ENCODE data around the gene MOCS3. TPM values are rescaled to one million over a fixed set of nuclear protein-coding genes. Genes with fewer than 3 reads are reported as not detected.

The MOCS3 gene
- polyA plus RNA-seq, 6 donors from 2014 or later = 3.8 to 5.0 (median 4.1) TPM

DNA sequence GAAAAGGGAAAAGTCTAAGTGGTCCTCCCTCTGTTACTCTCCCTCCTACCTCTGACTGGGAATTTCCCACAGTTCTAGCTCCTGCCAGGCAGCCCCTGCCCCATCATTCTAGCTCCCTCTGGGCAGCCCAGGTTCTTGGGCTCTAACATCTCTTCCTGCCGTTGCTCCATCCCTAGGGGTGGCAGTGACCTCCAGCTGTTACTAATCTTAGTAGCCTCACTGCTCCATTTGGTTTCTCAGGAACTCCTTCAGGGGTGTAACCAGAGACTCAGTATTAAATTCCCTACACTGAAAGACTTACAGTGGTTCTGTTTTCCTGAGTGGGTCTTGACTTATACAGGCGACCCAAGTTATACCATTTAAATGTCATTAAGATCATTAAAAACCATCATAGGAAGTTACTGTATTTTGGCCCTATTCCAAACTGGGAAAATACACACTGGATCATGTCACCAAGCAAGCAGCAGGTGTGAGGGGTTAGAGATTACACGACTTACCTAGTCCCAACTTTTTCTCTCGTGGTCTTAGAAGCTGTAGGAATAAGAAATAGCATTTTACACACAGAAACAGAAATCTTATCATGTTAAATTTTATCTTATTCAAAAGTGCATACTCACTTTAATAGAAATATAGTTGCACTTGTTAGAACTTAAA lies 10.4 kb upstream of the MOCS3 start:
- H3K4me1 Mint-ChIP-seq = peaks cover 0 to 9% (median 2%) of the 10 kb centered on the region in 3 donors
- no peaks in the 10 kb centered on the region for H3K9me3 Mint-ChIP-seq
- no peak overlapping the region for H3K4me3 Mint-ChIP-seq
- H3K27ac Mint-ChIP-seq = peak overlapping the region in 1 of 6 donors; percentile 76
- H3K27me3 Mint-ChIP-seq = no peaks in the 10 kb centered on the region
- no peak for DNase-seq
- no peak for ATAC-seq (ENCODE audit: low read depth in 2 of 2)
- peaks cover 10 to 28% of the 10 kb centered on the region in 2 donors for H3K36me3 Mint-ChIP-seq

DNA sequence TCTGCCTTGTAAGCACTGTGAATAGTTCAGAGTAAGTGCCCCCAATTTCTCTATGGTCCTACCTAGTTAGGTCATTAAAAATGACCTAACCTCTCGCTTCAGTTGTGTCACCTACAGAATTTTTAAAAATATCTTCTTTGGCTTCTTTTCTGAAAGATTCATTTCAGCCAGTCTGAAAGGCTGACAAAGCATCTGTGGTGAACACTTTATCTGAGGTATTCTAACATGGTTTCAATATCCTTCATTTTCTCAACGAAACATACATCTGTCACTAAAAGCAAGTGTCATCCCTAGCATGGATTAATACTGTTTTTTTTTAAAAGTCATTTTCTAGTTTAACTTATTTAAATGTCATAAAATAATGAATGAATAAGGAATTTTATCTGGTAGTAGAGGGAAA lies 5.4 kb upstream of the MOCS3 start:
- no peak overlapping the region for H3K27ac Mint-ChIP-seq
- peaks cover 18 to 24% (median 18%) of the 10 kb centered on the region in 3 donors for H3K4me1 Mint-ChIP-seq
- no peak for DNase-seq
- no peaks in the 10 kb centered on the region for H3K9me3 Mint-ChIP-seq
- no peak overlapping the region for H3K4me3 Mint-ChIP-seq
- H3K27me3 Mint-ChIP-seq = no peaks in the 10 kb centered on the region
- no peak for ATAC-seq (ENCODE audit: low read depth in 2 of 2)
- peaks cover 7 to 13% of the 10 kb centered on the region in 2 donors for H3K36me3 Mint-ChIP-seq

DNA sequence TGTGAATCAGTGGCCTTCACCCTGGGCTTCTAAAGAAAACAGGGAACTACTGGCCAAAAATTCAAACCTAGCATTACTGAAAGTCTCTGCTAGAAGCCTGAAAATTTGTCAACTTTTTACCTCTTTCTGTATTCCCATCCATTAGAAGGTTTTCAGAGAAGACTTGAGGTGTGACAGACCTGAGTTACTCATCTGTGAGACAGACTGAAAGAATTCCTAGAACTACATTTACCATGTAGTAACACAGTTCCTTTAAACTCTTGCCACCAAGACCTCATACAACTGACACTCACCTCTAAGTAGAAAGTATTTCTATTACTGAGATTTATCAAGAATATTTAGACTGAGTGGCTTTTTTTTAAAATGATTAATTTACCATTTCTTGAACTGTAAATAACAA lies 4.8 kb upstream of the MOCS3 start:
- Mint-ChIP-seq H3K27ac (no peak overlapping the region), H3K27me3 (no peaks in the 10 kb centered on the region), H3K4me3 (peak overlapping the region in 1 of 8 donors; percentile 35), H3K9me3 (no peaks in the 10 kb centered on the region), H3K4me1 (peaks cover 18 to 30% (median 22%) of the 10 kb centered on the region in 3 donors), H3K36me3 (peaks cover 4 to 13% of the 10 kb centered on the region in 2 donors)
- DNase-seq = no peak
- no peak for ATAC-seq (ENCODE audit: low read depth in 2 of 2)

DNA sequence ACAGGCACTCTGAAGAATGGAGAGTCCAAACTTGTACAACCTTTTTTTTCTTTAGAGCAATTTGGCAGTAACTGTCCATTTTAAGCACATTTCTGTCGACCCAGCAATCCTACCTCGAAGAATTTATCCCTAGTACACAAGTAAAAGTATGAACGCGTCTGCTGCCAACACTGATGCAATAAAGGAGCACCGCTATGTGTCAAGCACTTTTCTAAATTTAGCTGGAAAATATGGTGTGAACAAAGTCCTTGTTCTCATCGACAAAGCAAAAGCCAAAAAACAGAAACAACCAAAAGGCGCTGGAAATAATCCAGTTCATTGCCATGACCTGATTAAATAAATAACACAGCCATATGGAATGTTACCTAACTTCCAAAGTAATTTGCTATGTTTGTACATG lies 1.3 kb upstream of the MOCS3 start:
- no peak for ATAC-seq (ENCODE audit: low read depth in 2 of 2)
- peaks cover 22 to 61% (median 39%) of the 10 kb centered on the region in 3 donors for H3K4me1 Mint-ChIP-seq
- H3K36me3 Mint-ChIP-seq = peaks cover 0 to 4% of the 10 kb centered on the region in 2 donors
- H3K9me3 Mint-ChIP-seq = no peaks in the 10 kb centered on the region
- no peak for DNase-seq
- H3K4me3 Mint-ChIP-seq = peak overlapping the region; percentile 95 to 99 (median 98)
- H3K27ac Mint-ChIP-seq = peak overlapping the region; percentile 99 to 100 (median 100)
- no peaks in the 10 kb centered on the region for H3K27me3 Mint-ChIP-seq

DNA sequence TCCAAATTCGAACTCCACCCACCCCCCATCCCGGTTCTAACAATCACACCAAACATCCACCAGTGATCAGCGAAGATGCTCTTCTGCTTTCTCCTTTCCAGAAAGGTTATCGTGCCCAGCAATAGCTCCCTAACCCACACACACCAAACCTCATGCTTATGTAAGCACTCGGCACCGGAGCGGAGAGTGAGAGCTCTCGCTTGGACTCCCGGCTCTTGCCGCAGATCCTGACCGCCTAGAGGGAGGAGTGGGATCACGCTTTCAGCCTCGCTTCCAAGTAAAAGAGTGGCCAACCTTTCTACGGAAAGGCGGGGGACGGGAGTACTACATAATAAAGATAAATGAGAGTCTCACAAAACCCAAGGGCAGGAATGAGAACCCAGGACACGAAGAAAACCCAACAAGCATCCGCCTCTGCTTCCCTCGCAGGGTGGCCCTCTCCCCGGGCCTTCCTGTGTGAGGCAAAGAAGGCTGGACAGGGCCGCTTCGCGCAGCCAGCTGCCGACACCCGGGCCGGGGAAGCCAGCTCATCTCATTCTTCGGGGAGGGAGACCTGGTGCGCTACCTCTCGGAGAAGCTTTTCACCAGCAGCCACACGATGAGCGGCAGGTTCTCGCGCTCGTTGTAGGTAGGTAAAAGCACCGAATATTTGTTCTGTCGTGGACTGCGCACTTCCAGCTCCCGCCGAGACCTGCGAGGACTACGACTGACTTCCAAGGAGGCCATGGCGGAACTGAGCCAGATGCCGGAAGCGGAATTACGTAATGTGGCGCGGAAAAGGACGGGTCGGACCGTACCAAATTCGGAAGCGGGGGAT lies 612 bp upstream of the MOCS3 start, which contains the start of gene DPM1:
TSS of gene DPM1 (minus strand) at position 735 of the 817 bp plus-strand sequence. CDS start at position 726, 9 bp downstream.
- Mint-ChIP-seq H3K36me3 (peaks cover 0 to 4% of the 10 kb centered on the region in 2 donors), H3K27me3 (no peaks in the 10 kb centered on the region), H3K9me3 (no peaks in the 10 kb centered on the region), H3K4me1 (peaks cover 22 to 65% (median 40%) of the 10 kb centered on the region in 3 donors), H3K27ac (peak within 1 kb of the TSS; percentile 99 to 100 (median 100)), H3K4me3 (peak within 1 kb of the TSS; percentile 95 to 99 (median 98))
- DNase-seq (no peak), ATAC-seq (ENCODE audit: low read depth in 2 of 2) (peak; percentile 80 to 81)

DNA sequence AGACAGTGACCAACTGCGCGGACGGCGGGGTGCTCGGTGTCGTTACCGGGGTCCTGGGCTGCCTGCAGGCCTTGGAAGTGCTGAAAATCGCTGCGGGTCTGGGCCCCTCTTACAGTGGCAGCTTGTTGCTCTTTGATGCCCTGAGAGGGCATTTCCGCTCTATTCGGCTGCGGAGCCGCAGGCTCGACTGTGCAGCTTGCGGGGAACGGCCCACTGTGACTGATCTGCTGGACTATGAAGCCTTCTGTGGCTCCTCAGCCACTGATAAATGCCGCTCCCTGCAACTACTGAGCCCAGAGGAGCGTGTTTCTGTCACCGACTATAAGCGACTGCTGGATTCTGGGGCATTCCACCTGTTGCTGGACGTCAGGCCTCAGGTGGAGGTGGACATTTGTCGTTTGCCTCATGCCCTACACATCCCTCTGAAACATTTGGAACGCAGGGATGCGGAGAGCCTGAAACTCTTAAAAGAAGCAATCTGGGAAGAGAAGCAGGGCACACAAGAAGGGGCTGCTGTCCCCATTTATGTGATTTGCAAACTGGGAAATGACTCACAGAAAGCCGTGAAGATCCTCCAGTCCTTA lies 1.0 kb downstream of the MOCS3 start:
- H3K4me1 Mint-ChIP-seq = peaks cover 22 to 65% (median 40%) of the 10 kb centered on the region in 3 donors
- peaks cover 0 to 4% of the 10 kb centered on the region in 2 donors for H3K36me3 Mint-ChIP-seq

DNA sequence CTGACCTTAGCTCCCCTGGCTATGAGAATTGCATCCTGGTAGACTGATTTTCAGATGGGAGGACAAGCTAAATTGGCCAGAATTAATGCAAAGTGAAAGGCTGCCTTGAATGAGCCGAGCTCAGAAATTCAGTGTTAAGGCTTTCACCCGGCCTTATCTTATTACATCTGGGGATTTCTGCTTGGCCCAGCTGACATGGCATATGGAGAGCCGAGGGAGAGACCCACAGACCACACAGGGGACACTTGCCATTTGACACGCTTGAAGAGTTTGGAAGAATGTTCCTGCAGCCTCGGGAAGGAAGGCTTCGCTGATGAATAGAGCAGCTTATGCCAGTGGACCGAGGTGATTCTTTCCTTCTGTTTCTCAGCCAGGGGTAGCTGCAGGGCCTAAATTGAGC lies 9.0 kb downstream of the MOCS3 start:
- Mint-ChIP-seq H3K4me1 (peaks cover 0 to 4% (median 0%) of the 10 kb centered on the region in 3 donors), H3K36me3 (no peaks in the 10 kb centered on the region), H3K27ac (no peak overlapping the region), H3K27me3 (peaks cover 4 to 23% (median 17%) of the 10 kb centered on the region in 3 donors), H3K9me3 (no peaks in the 10 kb centered on the region), H3K4me3 (no peak overlapping the region)
- DNase-seq = no peak
- ATAC-seq (ENCODE audit: low read depth in 2 of 2) = no peak

More for the DNA sequence above, 1.0 kb downstream of the MOCS3 start:
- DNase-seq = no peak
- Mint-ChIP-seq H3K27ac (peak overlapping the region in 4 of 6 donors; percentile 99 to 100 (median 100)), H3K9me3 (no peaks in the 10 kb centered on the region), H3K27me3 (no peaks in the 10 kb centered on the region), H3K4me3 (peak overlapping the region; percentile 95 to 99 (median 98))
- ATAC-seq (ENCODE audit: low read depth in 2 of 2) = no peak

DNA sequence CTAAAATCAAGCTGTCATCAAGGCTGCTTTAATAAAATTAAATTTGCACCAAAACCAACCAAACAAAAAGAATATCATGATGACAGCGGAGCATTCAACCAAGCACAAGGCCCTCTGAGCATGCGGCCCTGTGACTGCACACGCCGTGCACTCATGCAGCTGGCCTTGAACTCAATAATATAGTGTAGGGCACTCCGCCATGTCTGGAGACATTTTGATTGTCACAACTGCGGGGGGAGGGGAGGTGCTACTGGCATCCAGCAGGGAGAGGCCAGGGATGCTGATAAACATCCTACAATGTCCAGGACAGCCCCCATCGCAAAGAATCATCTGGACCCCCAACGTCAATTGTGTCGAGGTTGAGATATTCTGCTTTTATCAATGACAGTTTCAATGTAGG lies 9.7 kb downstream of the MOCS3 start:
- Mint-ChIP-seq H3K36me3 (no peaks in the 10 kb centered on the region), H3K27ac (no peak overlapping the region), H3K9me3 (no peaks in the 10 kb centered on the region), H3K4me1 (peaks cover 0 to 3% (median 0%) of the 10 kb centered on the region in 3 donors), H3K4me3 (no peak overlapping the region), H3K27me3 (peaks cover 9 to 26% (median 17%) of the 10 kb centered on the region in 3 donors)
- no peak for ATAC-seq (ENCODE audit: low read depth in 2 of 2)
- no peak for DNase-seq

DNA sequence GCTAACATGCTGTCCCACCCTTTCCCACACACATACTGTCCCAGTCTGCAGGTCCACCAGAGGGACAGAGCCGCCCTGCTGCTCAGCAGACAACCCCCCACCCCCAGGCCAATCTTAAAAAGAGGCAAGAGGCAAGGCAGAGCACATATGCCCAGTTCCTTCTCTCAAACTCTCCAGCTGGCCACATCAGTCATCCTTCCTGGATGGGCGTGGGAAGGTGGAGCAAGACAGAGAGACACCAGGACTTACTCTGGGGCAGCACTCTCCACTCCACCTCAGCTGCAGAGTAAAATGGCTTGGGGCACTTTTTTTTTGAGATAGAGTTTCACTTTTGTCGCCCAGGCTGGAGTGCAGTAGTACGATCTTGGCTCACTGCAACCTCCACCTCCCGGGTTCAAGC lies 10.8 kb downstream of the MOCS3 start:
- ATAC-seq (ENCODE audit: low read depth in 2 of 2) (no peak), DNase-seq (no peak)
- H3K4me1 Mint-ChIP-seq = peaks cover 0 to 3% (median 0%) of the 10 kb centered on the region in 3 donors
- no peak overlapping the region for H3K27ac Mint-ChIP-seq
- H3K4me3 Mint-ChIP-seq = peak overlapping the region in 1 of 8 donors; percentile 47
- H3K27me3 Mint-ChIP-seq = peaks cover 10 to 28% (median 17%) of the 10 kb centered on the region in 3 donors
- no peaks in the 10 kb centered on the region for H3K36me3 Mint-ChIP-seq
- H3K9me3 Mint-ChIP-seq = no peaks in the 10 kb centered on the region

DNA sequence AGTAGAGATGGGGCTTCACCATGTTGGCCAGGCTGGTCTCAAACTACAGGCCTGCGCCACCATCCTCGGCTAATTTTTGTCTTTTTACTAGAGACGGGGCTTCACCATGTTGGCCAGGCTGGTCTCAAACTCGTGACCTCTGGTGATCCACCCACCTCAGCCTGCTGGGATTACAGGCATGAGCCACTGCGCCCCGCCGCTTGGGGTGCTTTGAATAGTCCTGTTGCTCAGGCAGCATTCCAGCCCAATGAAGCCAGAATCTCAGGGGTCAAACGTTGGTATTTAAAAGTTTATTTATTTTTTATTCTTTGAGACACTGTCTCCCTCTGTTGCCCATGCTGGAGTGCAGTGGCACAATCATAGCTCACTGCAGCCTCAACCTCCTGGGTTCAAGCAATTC lies 11.3 kb downstream of the MOCS3 start:
- Mint-ChIP-seq H3K4me1 (peaks cover 0 to under 1% (median 0%) of the 10 kb centered on the region in 3 donors), H3K27me3 (peaks cover 14 to 28% (median 17%) of the 10 kb centered on the region in 3 donors), H3K4me3 (no peak overlapping the region), H3K36me3 (no peaks in the 10 kb centered on the region), H3K9me3 (no peaks in the 10 kb centered on the region), H3K27ac (no peak overlapping the region)
- no peak for ATAC-seq (ENCODE audit: low read depth in 2 of 2)
- DNase-seq = no peak

DNA sequence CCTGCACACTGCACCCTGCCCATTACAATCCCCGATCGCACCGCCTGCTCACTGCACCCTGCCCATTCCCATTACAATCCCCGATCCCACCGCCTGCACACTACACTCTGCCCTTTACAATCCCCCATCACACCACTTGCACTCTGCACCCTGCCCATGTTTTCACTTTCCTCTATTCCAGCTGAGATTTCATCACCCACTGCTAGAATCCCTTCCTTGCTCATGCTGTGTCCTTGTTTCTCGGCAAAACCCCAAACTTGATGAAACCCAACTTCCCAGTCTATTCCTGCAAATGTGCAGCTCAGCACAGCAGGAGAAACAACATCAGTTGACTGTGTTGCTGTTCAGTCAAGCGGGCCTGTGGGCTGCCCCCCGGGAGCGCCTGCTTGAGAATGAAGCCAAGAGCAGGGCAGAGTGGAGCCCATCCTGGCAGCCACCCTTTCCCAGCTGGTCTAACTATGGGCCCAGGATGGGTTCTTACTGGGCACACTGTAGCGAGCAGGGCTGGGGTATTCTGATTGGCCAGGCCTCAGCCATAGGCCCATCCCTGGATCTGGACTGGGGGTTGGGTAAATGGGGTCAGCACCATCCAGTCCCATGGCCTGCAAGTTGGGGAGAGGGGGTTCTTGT lies 17.2 kb downstream of the MOCS3 start:
- DNase-seq (no peak), ATAC-seq (ENCODE audit: low read depth in 2 of 2) (no peak)
- H3K9me3 Mint-ChIP-seq = no peaks in the 10 kb centered on the region
- H3K27ac Mint-ChIP-seq = peak overlapping the region in 1 of 6 donors; percentile 48
- H3K27me3 Mint-ChIP-seq = peaks cover 27 to 55% (median 33%) of the 10 kb centered on the region in 3 donors
- no peak overlapping the region for H3K4me3 Mint-ChIP-seq
- no peaks in the 10 kb centered on the region for H3K36me3 Mint-ChIP-seq
- H3K4me1 Mint-ChIP-seq = peaks cover 0 to 12% (median 2%) of the 10 kb centered on the region in 3 donors

DNA sequence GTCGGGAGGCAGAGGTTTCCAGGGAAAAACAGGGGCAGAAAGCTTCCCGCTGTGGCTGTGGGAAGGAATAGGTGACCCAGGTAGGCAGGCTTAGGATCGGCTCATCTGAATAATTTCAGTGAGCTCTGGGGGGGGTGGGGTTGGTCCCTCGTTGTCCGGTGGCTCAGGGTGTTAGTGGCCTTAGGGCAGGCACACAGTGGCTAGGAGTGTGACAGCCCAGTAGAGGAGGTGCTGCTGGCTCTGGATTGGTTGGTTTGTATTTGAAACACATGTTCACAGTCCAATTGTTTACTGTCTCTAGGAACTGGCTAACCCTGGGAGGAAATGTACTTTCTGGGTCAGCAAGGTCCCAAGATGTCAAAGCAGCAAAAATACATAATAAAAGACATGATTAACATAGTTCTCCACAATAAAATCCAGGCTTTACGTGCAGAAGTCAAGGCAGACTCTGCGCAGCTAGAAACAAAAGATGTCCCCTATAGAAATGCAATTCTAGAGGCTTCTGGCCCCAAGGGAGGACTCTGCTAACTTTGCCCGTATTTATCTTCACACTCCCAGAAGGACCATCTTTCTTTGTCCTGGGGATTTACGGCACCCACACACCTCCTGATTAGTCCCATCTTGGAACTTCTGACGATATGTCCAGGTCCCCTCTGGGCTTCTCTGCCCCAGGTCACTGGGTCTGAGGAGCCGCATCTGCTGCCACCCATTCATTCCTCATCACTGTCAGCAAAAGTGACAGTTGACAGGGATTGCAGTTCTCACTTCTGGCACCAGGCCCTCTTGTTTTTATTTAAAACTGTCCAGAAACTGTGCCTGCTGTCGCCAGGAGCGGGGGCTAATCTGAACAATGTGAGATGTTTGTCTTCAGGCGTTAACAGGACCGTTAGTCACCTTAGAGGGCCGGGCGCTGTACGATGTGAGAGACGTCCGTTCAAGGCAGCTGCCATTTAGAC lies 18.7 kb downstream of the MOCS3 start:
- Mint-ChIP-seq H3K36me3 (no peaks in the 10 kb centered on the region), H3K4me3 (peak overlapping the region in 1 of 8 donors; percentile 47), H3K27ac (no peak overlapping the region), H3K4me1 (peaks cover 5 to 12% (median 8%) of the 10 kb centered on the region in 3 donors), H3K27me3 (peaks cover 29 to 52% (median 32%) of the 10 kb centered on the region in 3 donors), H3K9me3 (no peaks in the 10 kb centered on the region)
- DNase-seq (no peak), ATAC-seq (ENCODE audit: low read depth in 2 of 2) (no peak)
